Parathyroid adenoma (tissue), 2 donors: ENCODE data around the gene PDLIM3.

Experiments
- H2AFZ ChIP-seq: fragments of 300-600 bp; sonication (generic); one replicate; pipeline ENCODE4 v1.7.0; 2017; ENCODE audit warnings: antibody characterized with exemption, mild to moderate bottlenecking
- H3K27ac ChIP-seq: fragments of 300-600 bp; sonication (generic); one replicate; pipeline ENCODE4 v1.7.0; 2017
- H3K27me3 ChIP-seq: fragments of 300-600 bp; sonication (generic); one replicate; pipeline ENCODE4 v1.7.0; 2017; ENCODE audit warnings: low read length; ENCODE audit not compliant: control insufficient read depth, insufficient read depth
- H3K36me3 ChIP-seq: fragments of 300-600 bp; sonication (generic); one replicate; pipeline ENCODE4 v1.7.0; 2017; ENCODE audit warnings: low read length; ENCODE audit not compliant: control insufficient read depth, insufficient read depth
- H3K4me1 ChIP-seq: fragments of 300-600 bp; sonication (generic); one replicate; pipeline ENCODE4 v1.7.0; 2017; ENCODE audit warnings: control low read depth
- H3K4me2 ChIP-seq: fragments of 300-600 bp; sonication (generic); one replicate; pipeline ENCODE4 v1.7.0; 2017; ENCODE audit warnings: low read length
- H3K4me3 ChIP-seq: fragments of 300-600 bp; sonication (generic); one replicate; pipeline ENCODE4 v1.7.0; 2017; ENCODE audit warnings: low read depth, low read length
- H3K79me2 ChIP-seq: fragments of 300-600 bp; sonication (generic); one replicate; pipeline ENCODE4 v1.7.0; 2017; ENCODE audit warnings: control low read depth
- H3K9ac ChIP-seq: fragments of 300-600 bp; sonication (generic); one replicate; pipeline ENCODE4 v1.7.0; 2017; ENCODE audit warnings: mild to moderate bottlenecking
- H3K9me3 ChIP-seq: fragments of 300-600 bp; sonication (generic); one replicate; pipeline ENCODE4 v1.7.0; 2017; ENCODE audit warnings: low read length; ENCODE audit not compliant: control insufficient read depth
- TF ChIP-seq, protein P1 (sequence below): fragments of 300-600 bp; sonication (generic); IDR thresholded peaks from one replicate; pipeline ENCODE4 v1.7.0; 2017; ENCODE audit warnings: antibody characterized with exemption, mild to moderate bottlenecking
- donor health status: primary hyperparathyroidism.

PDLIM3 gene

DNA sequence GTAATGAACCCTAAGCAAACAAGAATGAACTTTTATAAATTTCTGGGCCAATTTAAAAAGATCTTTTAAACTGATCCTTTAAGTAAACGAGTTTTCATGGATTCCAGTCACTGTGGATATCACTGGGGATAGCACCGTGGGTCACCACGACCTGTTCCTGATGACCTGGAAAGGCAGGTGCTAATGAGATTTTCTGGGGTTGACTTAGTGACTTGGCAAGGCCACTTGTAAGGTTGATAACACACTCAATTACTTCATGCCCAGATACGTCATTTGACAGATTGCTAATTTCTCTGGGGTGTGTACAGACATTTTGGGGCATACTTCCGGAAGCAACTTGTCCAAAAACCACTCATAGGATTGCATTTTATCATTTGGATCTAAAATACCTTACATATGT, 24.5 kb downstream of the PDLIM3 start:
- Histone ChIP-seq H3K27me3 (no peaks in the 10 kb centered on the region), H3K4me3 (no peak overlapping the region), H2AFZ (no peak overlapping the region), H3K79me2 (no peaks in the 10 kb centered on the region), H3K27ac (no peak overlapping the region), H3K9me3 (no peaks in the 10 kb centered on the region), H3K4me1 (no peaks in the 10 kb centered on the region), H3K9ac (no peak overlapping the region), H3K36me3 (no peaks in the 10 kb centered on the region), H3K4me2 (no peak overlapping the region)
- TF ChIP-seq, protein P1, sequence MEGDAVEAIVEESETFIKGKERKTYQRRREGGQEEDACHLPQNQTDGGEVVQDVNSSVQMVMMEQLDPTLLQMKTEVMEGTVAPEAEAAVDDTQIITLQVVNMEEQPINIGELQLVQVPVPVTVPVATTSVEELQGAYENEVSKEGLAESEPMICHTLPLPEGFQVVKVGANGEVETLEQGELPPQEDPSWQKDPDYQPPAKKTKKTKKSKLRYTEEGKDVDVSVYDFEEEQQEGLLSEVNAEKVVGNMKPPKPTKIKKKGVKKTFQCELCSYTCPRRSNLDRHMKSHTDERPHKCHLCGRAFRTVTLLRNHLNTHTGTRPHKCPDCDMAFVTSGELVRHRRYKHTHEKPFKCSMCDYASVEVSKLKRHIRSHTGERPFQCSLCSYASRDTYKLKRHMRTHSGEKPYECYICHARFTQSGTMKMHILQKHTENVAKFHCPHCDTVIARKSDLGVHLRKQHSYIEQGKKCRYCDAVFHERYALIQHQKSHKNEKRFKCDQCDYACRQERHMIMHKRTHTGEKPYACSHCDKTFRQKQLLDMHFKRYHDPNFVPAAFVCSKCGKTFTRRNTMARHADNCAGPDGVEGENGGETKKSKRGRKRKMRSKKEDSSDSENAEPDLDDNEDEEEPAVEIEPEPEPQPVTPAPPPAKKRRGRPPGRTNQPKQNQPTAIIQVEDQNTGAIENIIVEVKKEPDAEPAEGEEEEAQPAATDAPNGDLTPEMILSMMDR: no peak

DNA sequence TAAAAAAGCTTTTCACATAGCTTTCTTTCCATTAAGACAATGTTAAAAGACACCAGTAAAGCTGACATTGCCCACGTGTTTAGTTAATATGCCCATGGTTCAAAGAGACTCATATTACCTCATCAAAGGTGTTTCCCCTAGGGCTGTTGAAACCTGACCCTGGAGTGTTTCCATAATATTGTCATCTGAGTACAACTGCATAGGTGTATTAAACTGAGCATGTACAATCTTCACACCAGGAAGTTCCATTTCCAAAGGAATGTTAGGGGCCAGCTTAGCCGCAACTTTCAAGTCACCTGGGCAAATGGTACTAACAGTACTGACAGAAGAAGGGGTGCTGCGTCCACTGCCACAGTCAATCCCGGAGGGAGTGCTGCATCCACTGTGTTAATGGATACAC, 27.1 kb downstream of the PDLIM3 start:
- no peak overlapping the region for H3K9ac ChIP-seq
- no peaks in the 10 kb centered on the region for H3K36me3 ChIP-seq
- no peak overlapping the region for H3K4me2 ChIP-seq
- no peak overlapping the region for H3K27ac ChIP-seq
- no peak overlapping the region for H3K4me3 ChIP-seq
- H2AFZ ChIP-seq: no peak overlapping the region
- TF ChIP-seq, protein P1: no peak
- H3K4me1 ChIP-seq: no peaks in the 10 kb centered on the region
- no peaks in the 10 kb centered on the region for H3K79me2 ChIP-seq
- H3K27me3 ChIP-seq: no peaks in the 10 kb centered on the region
- no peaks in the 10 kb centered on the region for H3K9me3 ChIP-seq

DNA sequence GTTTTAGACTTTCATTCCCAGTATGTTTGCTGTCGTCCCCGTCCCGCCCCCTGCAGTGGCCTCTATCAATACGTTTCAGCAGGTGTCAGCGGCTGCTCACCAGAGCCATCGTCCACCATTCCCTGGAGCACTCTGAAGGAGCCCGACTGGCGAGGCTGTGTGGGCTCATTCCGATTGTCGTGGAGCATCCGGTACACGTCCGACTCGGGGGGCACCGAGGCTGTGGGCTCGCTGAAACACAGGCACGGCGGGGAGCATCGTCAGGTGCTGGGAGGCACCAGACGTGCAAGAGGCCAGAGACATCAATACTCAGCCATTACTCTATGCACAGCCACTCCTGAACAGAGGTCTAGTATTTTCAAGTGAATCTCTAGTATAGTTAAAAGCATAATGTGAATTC, 28.9 kb downstream of the PDLIM3 start:
- TF ChIP-seq, protein P1: no peak
- H3K4me3 ChIP-seq: no peak overlapping the region

DNA sequence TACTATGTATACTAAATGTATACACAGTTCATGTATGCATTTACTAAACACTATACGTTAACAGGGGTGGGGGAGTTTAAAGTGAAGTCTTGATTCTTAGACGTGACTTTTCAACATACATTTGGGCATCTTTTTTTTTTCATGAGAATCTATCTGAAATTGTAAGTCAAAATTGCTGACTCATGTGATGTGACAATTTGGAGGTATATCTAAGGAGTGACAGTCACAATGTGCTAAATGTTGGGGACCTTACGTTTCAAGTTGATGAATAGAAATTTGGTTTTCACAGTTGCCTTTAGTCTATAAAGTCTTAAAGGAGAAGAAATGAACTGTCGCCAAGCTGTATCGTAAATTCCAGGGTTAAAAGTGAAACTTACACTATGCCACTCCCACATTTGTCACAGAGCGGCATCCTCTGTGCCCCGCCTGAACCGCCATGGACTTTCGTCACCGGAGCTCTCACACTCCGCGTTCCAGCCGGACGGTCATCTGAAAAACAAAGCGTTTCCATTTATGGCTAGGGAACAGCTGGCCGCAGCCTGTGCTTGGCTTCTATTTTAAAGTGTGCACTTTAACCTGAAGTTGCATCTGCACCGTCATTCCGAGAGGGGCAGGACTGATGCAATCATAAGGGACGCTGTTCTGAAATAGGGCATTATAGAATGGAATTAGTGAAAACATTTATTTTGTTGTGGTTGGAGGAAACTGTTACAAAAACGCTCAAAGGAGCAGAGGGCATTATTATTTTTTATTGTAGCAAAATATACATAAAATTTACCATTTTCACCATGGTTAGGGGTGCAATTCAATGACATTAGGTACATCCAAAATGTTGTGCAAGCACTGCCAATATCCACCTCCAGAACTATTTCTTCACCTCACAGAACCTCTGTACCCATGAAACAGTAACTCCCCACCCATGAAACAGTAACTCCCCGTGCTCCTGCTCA, 30.9 kb downstream of the PDLIM3 start:
- TF ChIP-seq, protein P1: no peak
- peak overlapping the region; percentile 29 for H3K27ac ChIP-seq
- no peak overlapping the region for H2AFZ ChIP-seq
- no peaks in the 10 kb centered on the region for H3K9me3 ChIP-seq
- H3K4me2 ChIP-seq: no peak overlapping the region
- no peaks in the 10 kb centered on the region for H3K36me3 ChIP-seq
- no peak overlapping the region for H3K9ac ChIP-seq
- H3K4me1 ChIP-seq: no peaks in the 10 kb centered on the region
- no peaks in the 10 kb centered on the region for H3K27me3 ChIP-seq
- H3K79me2 ChIP-seq: no peaks in the 10 kb centered on the region
- H3K4me3 ChIP-seq: no peak overlapping the region

More for the DNA sequence above, 28.9 kb downstream of the PDLIM3 start:
- Histone ChIP-seq H2AFZ (no peak overlapping the region), H3K4me1 (no peaks in the 10 kb centered on the region), H3K27ac (no peak overlapping the region), H3K4me2 (no peak overlapping the region), H3K36me3 (no peaks in the 10 kb centered on the region), H3K9ac (no peak overlapping the region), H3K9me3 (no peaks in the 10 kb centered on the region), H3K79me2 (no peaks in the 10 kb centered on the region), H3K27me3 (no peaks in the 10 kb centered on the region)
